Kidney tubule cell (primary cell): Measurements from ENCODE around the gene PSMB2.

Source experiments
- DNase-seq: peaks from one replicate; pipeline ENCODE4 v3.0.0-alpha.2; 2018; ENCODE audit warnings: low spot score

Gene PSMB2

GRCh38 chr1:35572296-35572695 lies 69.0 kb downstream of the PSMB2 start:
- DNase-seq: no peak

GRCh38 chr1:35571263-35571662 lies 70.1 kb downstream of the PSMB2 start:
- no peak for DNase-seq

- DNase-seq: no peak
Measured at GRCh38 chr1:35570589-35571137, 70.7 kb downstream of the PSMB2 start.

GRCh38 chr1:35569936-35570335 lies 71.4 kb downstream of the PSMB2 start:
- DNase-seq: peak; percentile 54

GRCh38 chr1:35568975-35569395 lies 72.3 kb downstream of the PSMB2 start:
- peak; percentile 67 for DNase-seq

- no peak for DNase-seq
Measured at GRCh38 chr1:35567947-35568558, 73.3 kb downstream of the PSMB2 start.

GRCh38 chr1:35565742-35566133 lies 75.6 kb downstream of the PSMB2 start:
- no peak for DNase-seq

- DNase-seq: no peak
Measured at GRCh38 chr1:35564884-35565741, 76.2 kb downstream of the PSMB2 start.

- DNase-seq: peak; percentile 80
Measured at GRCh38 chr1:35564037-35564883, 77.1 kb downstream of the PSMB2 start.

- DNase-seq: no peak
Measured at GRCh38 chr1:35563166-35563565, 78.2 kb downstream of the PSMB2 start.

GRCh38 chr1:35561972-35562680 lies 79.2 kb downstream of the PSMB2 start:
- no peak for DNase-seq

- no peak for DNase-seq
Measured at GRCh38 chr1:35561297-35561971, 79.9 kb downstream of the PSMB2 start.

- DNase-seq: no peak
Measured at GRCh38 chr1:35560256-35561225, 80.8 kb downstream of the PSMB2 start.

GRCh38 chr1:35559317-35559944 lies 81.9 kb downstream of the PSMB2 start:
- no peak for DNase-seq

GRCh38 chr1:35558374-35559316 lies 82.7 kb downstream of the PSMB2 start:
- DNase-seq: no peak

- DNase-seq: peak; percentile 97
Measured at GRCh38 chr1:35557611-35558373, 83.5 kb downstream of the PSMB2 start, which contains the start of gene NCDN. Gene NCDN (plus strand): TSS chr1:35557799. CDS start chr1:35558191, 392 bp downstream.

- peak; percentile 89 for DNase-seq
Measured at GRCh38 chr1:35557118-35557610, 84.2 kb downstream of the PSMB2 start, which contains the start of gene KIAA0319L. Gene KIAA0319L (minus strand): TSS chr1:35557403. CDS start chr1:35554491, 2,912 bp downstream.
